ENCODE data around the gene CCDC149.

Gene CCDC149

DNA sequence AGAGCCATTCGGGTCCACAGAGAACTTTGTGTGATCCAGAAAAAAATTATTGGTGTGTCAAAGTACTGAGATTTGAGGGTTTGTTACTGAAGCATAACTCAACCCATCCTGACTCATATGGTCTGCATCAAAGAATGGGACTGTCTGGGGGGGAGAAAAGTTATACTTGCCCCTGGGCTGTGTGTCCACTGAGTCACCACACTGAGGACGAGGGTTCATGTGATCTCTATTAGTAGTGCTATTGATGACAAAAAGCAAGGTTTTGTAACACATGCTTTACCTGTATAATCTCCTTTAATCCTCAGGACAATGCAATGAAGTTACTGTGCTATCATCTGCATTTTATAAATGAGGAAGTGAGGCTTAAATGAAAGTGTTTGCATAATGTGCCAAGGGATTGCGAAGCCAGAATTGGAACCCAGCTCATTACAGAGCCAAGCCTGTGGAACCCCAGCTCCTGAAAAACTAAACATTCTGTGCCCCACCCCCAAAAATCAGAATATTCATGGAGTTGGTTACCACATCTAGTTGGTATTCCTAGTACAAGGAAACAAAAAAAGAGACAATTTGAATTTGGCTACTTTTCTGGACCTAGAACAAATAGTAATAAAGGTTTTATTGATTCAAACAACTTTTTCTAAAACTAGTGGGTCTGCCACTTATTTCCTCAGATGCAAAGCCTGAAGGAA, 31.2 kb downstream of the CCDC149 start:
- H3K27ac ChIP-seq = no peak overlapping the region
- no peaks in the 10 kb centered on the region for H3K27me3 ChIP-seq
- H3K4me2 ChIP-seq = peak overlapping the region in 3 of 11 experiments; percentile 9 to 36 (median 12); a peak in 2 of 22 replicates
- H3K4me3 ChIP-seq = no peak overlapping the region
- TF ChIP-seq Cebpa-rat (IDR thresholded peaks at IDR 0.05) = no peak
- peaks cover 0 to 20% (median 8%) of the 10 kb centered on the region in 10 experiments; a peak in 9 of 20 replicates for H3K4me1 ChIP-seq
- H3K36me3 ChIP-seq = no peaks in the 10 kb centered on the region
- H3K9me3 ChIP-seq (replicated peaks in 1 of 11) = peaks cover 0 to 7% (median 0%) of the 10 kb centered on the region in 11 experiments; a peak in 3 of 22 replicates
- H3K9ac ChIP-seq = no peak overlapping the region
- H4K20me1 ChIP-seq = no peaks in the 10 kb centered on the region

- TF ChIP-seq Cebpa-rat (IDR thresholded peaks at IDR 0.05) = no peak
- H3K4me2 ChIP-seq = no peak overlapping the region; a peak in 1 of 22 replicates
- H3K4me3 ChIP-seq = no peak overlapping the region
- H3K9ac ChIP-seq = no peak overlapping the region
- H3K9me3 ChIP-seq (replicated peaks in 1 of 11) = peaks cover 0 to 7% (median 0%) of the 10 kb centered on the region in 11 experiments; a peak in 3 of 22 replicates
- H3K27ac ChIP-seq = no peak overlapping the region
- no peaks in the 10 kb centered on the region for H3K27me3 ChIP-seq
- no peaks in the 10 kb centered on the region for H4K20me1 ChIP-seq
- H3K36me3 ChIP-seq = no peaks in the 10 kb centered on the region
- peaks cover 0 to 20% (median 8%) of the 10 kb centered on the region in 10 experiments; a peak in 10 of 20 replicates for H3K4me1 ChIP-seq
These were observed 32.7 kb downstream of the CCDC149 start for GRCh38 chr4:24880186-24880585.

- Histone ChIP-seq H3K4me1 (peaks cover 0 to 21% (median 8%) of the 10 kb centered on the region in 10 experiments; a peak in 10 of 20 replicates), H3K4me3 (no peak overlapping the region), H3K36me3 (no peaks in the 10 kb centered on the region), H3K9me3 (replicated peaks in 1 of 11) (peaks cover 0 to 7% (median 0%) of the 10 kb centered on the region in 11 experiments; a peak in 3 of 22 replicates), H4K20me1 (no peaks in the 10 kb centered on the region), H3K9ac (no peak overlapping the region), H3K27me3 (no peaks in the 10 kb centered on the region), H3K27ac (no peak overlapping the region), H3K4me2 (no peak overlapping the region)
- TF ChIP-seq Cebpa-rat (IDR thresholded peaks at IDR 0.05) = no peak
These were observed 34.2 kb downstream of the CCDC149 start for GRCh38 chr4:24878636-24879016.

- no peak overlapping the region for H3K9ac ChIP-seq
- no peaks in the 10 kb centered on the region for H3K27me3 ChIP-seq
- no peak overlapping the region for H3K4me3 ChIP-seq
These were observed 34.8 kb downstream of the CCDC149 start for GRCh38 chr4:24877868-24878635.

GRCh38 chr4:24876431-24876830, 36.4 kb downstream of the CCDC149 start:
- H3K36me3 ChIP-seq = peaks cover 0 to 15% (median 11%) of the 10 kb centered on the region in 11 experiments; a peak in 9 of 22 replicates
- H3K4me3 ChIP-seq = no peak overlapping the region
- H3K27ac ChIP-seq = no peak overlapping the region
- no peaks in the 10 kb centered on the region for H4K20me1 ChIP-seq
- TF ChIP-seq Cebpa-rat (IDR thresholded peaks at IDR 0.05) = no peak
- peaks cover 2 to 9% (median 5%) of the 10 kb centered on the region in 10 experiments; a peak in 18 of 20 replicates for H3K4me1 ChIP-seq
- no peak overlapping the region for H3K9ac ChIP-seq
- peaks cover 0 to 7% (median 0%) of the 10 kb centered on the region in 11 experiments; a peak in 3 of 22 replicates for H3K9me3 ChIP-seq (replicated peaks in 1 of 11)
- no peaks in the 10 kb centered on the region for H3K27me3 ChIP-seq
- H3K4me2 ChIP-seq = no peak overlapping the region

More at GRCh38 chr4:24877868-24878635, 34.8 kb downstream of the CCDC149 start:
- peaks cover 0 to 7% (median 0%) of the 10 kb centered on the region in 11 experiments; a peak in 3 of 22 replicates for H3K9me3 ChIP-seq (replicated peaks in 1 of 11)
- no peak for TF ChIP-seq Cebpa-rat (IDR thresholded peaks at IDR 0.05)
- no peaks in the 10 kb centered on the region for H4K20me1 ChIP-seq
- no peak overlapping the region for H3K27ac ChIP-seq
- peaks cover 0 to 4% (median 2%) of the 10 kb centered on the region in 11 experiments; a peak in 7 of 22 replicates for H3K36me3 ChIP-seq
- peaks cover 0 to 21% (median 8%) of the 10 kb centered on the region in 10 experiments; a peak in 10 of 20 replicates for H3K4me1 ChIP-seq
- H3K4me2 ChIP-seq = no peak overlapping the region

DNA sequence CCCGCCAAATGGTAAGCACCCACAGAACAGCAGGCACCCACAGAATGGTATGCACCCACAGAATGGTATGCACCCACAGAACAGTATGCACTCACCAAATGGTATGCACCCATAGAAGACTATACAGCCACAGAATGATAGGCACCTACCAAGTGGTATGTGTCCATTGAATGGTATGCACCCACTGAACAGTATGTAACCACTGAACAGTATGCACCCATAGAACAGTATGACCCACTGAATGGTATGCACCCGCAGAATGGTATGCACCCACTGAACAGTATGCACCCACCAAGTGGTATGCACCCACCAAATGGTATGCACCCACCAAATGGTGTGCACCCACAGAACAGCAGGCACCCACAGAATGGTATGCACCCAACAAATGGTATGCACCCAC, 40.1 kb downstream of the CCDC149 start:
- H4K20me1 ChIP-seq = no peaks in the 10 kb centered on the region
- no peaks in the 10 kb centered on the region for H3K27me3 ChIP-seq
- no peak overlapping the region for H3K4me2 ChIP-seq
- H3K36me3 ChIP-seq = peaks cover 0 to 20% (median 11%) of the 10 kb centered on the region in 11 experiments; a peak in 9 of 22 replicates
- peaks cover 0 to 8% (median 3%) of the 10 kb centered on the region in 11 experiments; a peak in 9 of 22 replicates for H3K9me3 ChIP-seq (replicated peaks in 1 of 11)
- TF ChIP-seq Cebpa-rat (IDR thresholded peaks at IDR 0.05) = no peak
- H3K9ac ChIP-seq = no peak overlapping the region
- no peak overlapping the region for H3K4me3 ChIP-seq
- peaks cover 17 to 42% (median 33%) of the 10 kb centered on the region in 10 experiments for H3K4me1 ChIP-seq
- H3K27ac ChIP-seq = no peak overlapping the region

GRCh38 chr4:24871210-24871609, 41.6 kb downstream of the CCDC149 start:
- TF ChIP-seq Cebpa-rat (IDR thresholded peaks at IDR 0.05) = no peak
- Histone ChIP-seq H3K27ac (no peak overlapping the region), H3K4me1 (peaks cover 17 to 48% (median 33%) of the 10 kb centered on the region in 10 experiments), H3K4me2 (peak overlapping the region in 8 of 11 experiments; percentile 20 to 77 (median 68); a peak in 11 of 22 replicates), H3K4me3 (no peak overlapping the region), H3K36me3 (peaks cover 0 to 35% (median 11%) of the 10 kb centered on the region in 11 experiments; a peak in 10 of 22 replicates), H4K20me1 (no peaks in the 10 kb centered on the region), H3K27me3 (no peaks in the 10 kb centered on the region), H3K9me3 (replicated peaks in 1 of 11) (peaks cover 2 to 23% (median 10%) of the 10 kb centered on the region in 11 experiments; a peak in 18 of 22 replicates), H3K9ac (no peak overlapping the region)

DNA sequence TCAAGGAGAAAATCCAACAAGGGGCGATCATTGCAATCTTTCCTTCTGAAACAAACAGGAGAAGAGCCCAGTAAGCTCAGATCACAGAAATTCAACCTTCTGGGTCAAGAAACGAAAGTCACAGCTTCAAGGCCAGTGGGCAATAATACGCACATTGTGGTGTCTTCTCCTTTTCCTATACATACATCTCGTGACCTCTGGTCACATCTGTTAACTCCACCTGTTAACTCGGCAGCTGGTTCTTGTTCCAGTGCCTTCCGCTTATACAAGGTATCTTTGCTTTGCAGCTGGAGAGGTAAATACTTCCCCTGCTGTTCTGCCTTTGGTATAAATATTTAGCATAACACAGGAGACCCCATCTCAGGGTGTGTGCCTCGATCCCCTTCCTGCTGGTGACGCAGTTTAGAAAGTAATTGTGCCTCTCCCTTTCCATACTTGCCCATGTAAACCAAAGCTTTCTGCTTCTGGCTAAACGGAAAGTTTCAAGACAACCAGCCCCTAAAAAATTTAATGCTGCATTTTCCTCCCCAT, 45.0 kb downstream of the CCDC149 start:
- no peaks in the 10 kb centered on the region for H3K27me3 ChIP-seq
- peak overlapping the region in 2 of 11 experiments; percentile 2 to 76; a peak in 4 of 22 replicates for H3K4me2 ChIP-seq

More for the DNA sequence above, 45.0 kb downstream of the CCDC149 start:
- Histone ChIP-seq H3K4me1 (peaks cover 17 to 48% (median 33%) of the 10 kb centered on the region in 10 experiments), H3K4me3 (no peak overlapping the region), H3K36me3 (peaks cover 13 to 63% (median 36%) of the 10 kb centered on the region in 11 experiments; a peak in 20 of 22 replicates), H3K9me3 (replicated peaks in 1 of 11) (peaks cover 35 to 56% (median 44%) of the 10 kb centered on the region in 11 experiments), H3K9ac (no peak overlapping the region), H3K27ac (no peak overlapping the region), H4K20me1 (no peaks in the 10 kb centered on the region)
- no peak for TF ChIP-seq Cebpa-rat (IDR thresholded peaks at IDR 0.05)

All from BLaER1 treated with 17β-estradiol and CSF1 and Interleukin-3, amounts not matched to agents 10 nM and 100 nM (cell line).